Measurements from ENCODE around the gene SNX27. TPM values are rescaled to one million over a fixed set of nuclear protein-coding genes. Genes with fewer than 3 reads are reported as not detected.
"Not testable (repeated sequence)": the region's sequence is repeated elsewhere in the genome, so short reads cannot be mapped to it uniquely, and the experiment has no call there.

SNX27 gene
- total and polyA plus RNA-seq, 12 donors = 6.0 to 46.7 (median 24.1) TPM

- intact Hi-C loops (cut with DNase I) = no loop called here
- DNase-seq = no peak
Observed at GRCh38 chr1:151673407-151673806, 61.6 kb downstream of the SNX27 start.

GRCh38 chr1:151680391-151680790 lies 68.5 kb downstream of the SNX27 start:
- Histone ChIP-seq H3K9me3 (replicated peaks in 1 of 3) (no peaks in the 10 kb centered on the region), H3K27ac (no peak overlapping the region), H3K36me3 (replicated peaks in 1 of 2) (peaks cover 0 to 14% of the 10 kb centered on the region in 2 donors), H3K27me3 (no peaks in the 10 kb centered on the region), H3K4me3 (no peak overlapping the region), H3K4me1 (replicated peaks in 1 of 2) (no peaks in the 10 kb centered on the region)
- WGBS, 4 donors = 70 to 93% (median 83%) methylated on average over 4 of the region's 4 CpGs
- DNase-seq = no peak
- intact Hi-C loops (cut with DNase I) = no loop called here
- TF ChIP-seq POLR2A (IDR thresholded peaks at IDR 0.05) (no peak), CTCF (IDR thresholded peaks at IDR 0.05) (no peak)

More at GRCh38 chr1:151673407-151673806, 61.6 kb downstream of the SNX27 start:
- H3K27ac ChIP-seq = no peak overlapping the region
- peaks cover 0 to 8% of the 10 kb centered on the region in 2 donors for H3K36me3 ChIP-seq (replicated peaks in 1 of 2)
- H3K9me3 ChIP-seq (replicated peaks in 1 of 3) = no peaks in the 10 kb centered on the region
- no peaks in the 10 kb centered on the region for H3K27me3 ChIP-seq
- 79 to 90% (median 87%) methylated on average over 1 of the region's 1 CpG for WGBS, 4 donors
- no peak for TF ChIP-seq POLR2A (IDR thresholded peaks at IDR 0.05)
- TF ChIP-seq CTCF (IDR thresholded peaks at IDR 0.05) = no peak
- H3K4me1 ChIP-seq (replicated peaks in 1 of 2) = no peaks in the 10 kb centered on the region
- no peak overlapping the region for H3K4me3 ChIP-seq

GRCh38 chr1:151680826-151681225 lies 69.0 kb downstream of the SNX27 start:
- no peaks in the 10 kb centered on the region for H3K4me1 ChIP-seq (replicated peaks in 1 of 2)
- TF ChIP-seq POLR2A (IDR thresholded peaks at IDR 0.05) = no peak
- TF ChIP-seq CTCF (IDR thresholded peaks at IDR 0.05) = no peak
- H3K9me3 ChIP-seq (replicated peaks in 1 of 3) = no peaks in the 10 kb centered on the region
- H3K27ac ChIP-seq = no peak overlapping the region
- H3K36me3 ChIP-seq (replicated peaks in 1 of 2) = peaks cover 0 to 14% of the 10 kb centered on the region in 2 donors
- no peaks in the 10 kb centered on the region for H3K27me3 ChIP-seq
- WGBS, 4 donors = 20 to 38% (median 29%) methylated on average over 3 of the region's 3 CpGs
- DNase-seq = no peak
- H3K4me3 ChIP-seq = no peak overlapping the region
- intact Hi-C loops (cut with DNase I) = no loop called here

GRCh38 chr1:151681923-151682322 lies 70.1 kb downstream of the SNX27 start:
- H3K36me3 ChIP-seq (replicated peaks in 1 of 2) = peaks cover 0 to 14% of the 10 kb centered on the region in 2 donors
- 93 to 97% (median 95%) methylated on average over 2 of the region's 2 CpGs for WGBS, 4 donors
- H3K4me3 ChIP-seq = no peak overlapping the region

GRCh38 chr1:151682901-151683300 lies 71.1 kb downstream of the SNX27 start:
- H3K27me3 ChIP-seq; H3K9me3 ChIP-seq (replicated peaks in 1 of 3); H3K27ac ChIP-seq; H3K4me1 ChIP-seq (replicated peaks in 1 of 2); intact Hi-C loops (cut with DNase I); H3K4me3 ChIP-seq; DNase-seq: not testable (repeated sequence)
- H3K36me3 ChIP-seq (replicated peaks in 1 of 2) = peaks cover 0 to 10% of the 10 kb centered on the region in 2 donors
- 88 to 96% (median 93%) methylated on average over 7 of the region's 7 CpGs for WGBS, 4 donors

More at GRCh38 chr1:151681923-151682322, 70.1 kb downstream of the SNX27 start:
- Histone ChIP-seq H3K9me3 (replicated peaks in 1 of 3) (no peaks in the 10 kb centered on the region), H3K27ac (no peak overlapping the region), H3K4me1 (replicated peaks in 1 of 2) (no peaks in the 10 kb centered on the region), H3K27me3 (no peaks in the 10 kb centered on the region)
- no peak for TF ChIP-seq CTCF (IDR thresholded peaks at IDR 0.05)
- intact Hi-C loops (cut with DNase I) = no loop called here
- no peak for DNase-seq
